VCaP (cell line): ENCODE measurements around the gene HBQ1.
"Not testable (repeated sequence)": the region's sequence is repeated elsewhere in the genome, so short reads cannot be mapped to it uniquely, and the experiment has no call there.

Source experiments
- H3K27ac ChIP-seq: fragments of 450-650 bp; 2 replicates; pipeline ENCODE4 v1.5.1; 2017
- TF ChIP-seq, protein P1 (sequence below): fragments of 450-650 bp; conservative IDR thresholded peaks from 2 replicates; pipeline ENCODE4 v1.5.1; 2017; ENCODE audit warnings: mild to moderate bottlenecking, moderate library complexity

HBQ1 gene

DNA sequence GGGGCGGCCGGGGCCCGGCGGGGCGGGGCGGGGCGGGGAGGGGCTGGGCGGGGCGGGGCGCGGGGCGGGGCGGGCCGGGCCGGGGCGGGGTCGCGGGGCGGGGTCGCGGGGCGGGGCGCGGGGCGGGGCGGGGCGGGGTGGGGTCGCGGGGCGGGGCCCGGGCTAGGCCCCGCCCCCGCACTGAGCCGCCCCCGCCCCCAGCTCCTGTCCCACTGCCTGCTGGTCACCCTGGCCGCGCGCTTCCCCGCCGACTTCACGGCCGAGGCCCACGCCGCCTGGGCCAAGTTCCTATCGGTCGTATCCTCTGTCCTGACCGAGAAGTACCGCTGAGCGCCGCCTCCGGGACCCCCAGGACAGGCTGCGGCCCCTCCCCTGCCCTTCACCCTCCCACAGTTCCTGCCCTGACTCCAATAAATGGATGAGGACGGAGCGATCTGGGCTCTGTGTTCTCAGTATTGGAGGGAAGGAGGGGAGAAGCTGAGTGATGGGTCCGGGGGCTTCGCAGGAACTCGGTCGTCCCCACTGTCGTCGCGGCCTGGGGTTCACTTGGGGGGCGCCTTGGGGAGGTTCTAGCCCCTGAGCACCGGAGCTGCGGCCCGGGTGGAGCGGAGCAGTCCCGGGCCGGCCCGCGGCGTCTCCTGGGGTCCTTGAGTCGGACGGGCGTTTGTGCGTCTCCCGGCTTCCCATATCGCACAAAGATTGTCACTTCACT is 15.3 kb upstream of the HBQ1 start:
- TF ChIP-seq, protein P1, sequence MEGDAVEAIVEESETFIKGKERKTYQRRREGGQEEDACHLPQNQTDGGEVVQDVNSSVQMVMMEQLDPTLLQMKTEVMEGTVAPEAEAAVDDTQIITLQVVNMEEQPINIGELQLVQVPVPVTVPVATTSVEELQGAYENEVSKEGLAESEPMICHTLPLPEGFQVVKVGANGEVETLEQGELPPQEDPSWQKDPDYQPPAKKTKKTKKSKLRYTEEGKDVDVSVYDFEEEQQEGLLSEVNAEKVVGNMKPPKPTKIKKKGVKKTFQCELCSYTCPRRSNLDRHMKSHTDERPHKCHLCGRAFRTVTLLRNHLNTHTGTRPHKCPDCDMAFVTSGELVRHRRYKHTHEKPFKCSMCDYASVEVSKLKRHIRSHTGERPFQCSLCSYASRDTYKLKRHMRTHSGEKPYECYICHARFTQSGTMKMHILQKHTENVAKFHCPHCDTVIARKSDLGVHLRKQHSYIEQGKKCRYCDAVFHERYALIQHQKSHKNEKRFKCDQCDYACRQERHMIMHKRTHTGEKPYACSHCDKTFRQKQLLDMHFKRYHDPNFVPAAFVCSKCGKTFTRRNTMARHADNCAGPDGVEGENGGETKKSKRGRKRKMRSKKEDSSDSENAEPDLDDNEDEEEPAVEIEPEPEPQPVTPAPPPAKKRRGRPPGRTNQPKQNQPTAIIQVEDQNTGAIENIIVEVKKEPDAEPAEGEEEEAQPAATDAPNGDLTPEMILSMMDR = no peak
- H3K27ac ChIP-seq = peak overlapping the region; percentile 54; the same call in 1 of the 2 replicates

DNA sequence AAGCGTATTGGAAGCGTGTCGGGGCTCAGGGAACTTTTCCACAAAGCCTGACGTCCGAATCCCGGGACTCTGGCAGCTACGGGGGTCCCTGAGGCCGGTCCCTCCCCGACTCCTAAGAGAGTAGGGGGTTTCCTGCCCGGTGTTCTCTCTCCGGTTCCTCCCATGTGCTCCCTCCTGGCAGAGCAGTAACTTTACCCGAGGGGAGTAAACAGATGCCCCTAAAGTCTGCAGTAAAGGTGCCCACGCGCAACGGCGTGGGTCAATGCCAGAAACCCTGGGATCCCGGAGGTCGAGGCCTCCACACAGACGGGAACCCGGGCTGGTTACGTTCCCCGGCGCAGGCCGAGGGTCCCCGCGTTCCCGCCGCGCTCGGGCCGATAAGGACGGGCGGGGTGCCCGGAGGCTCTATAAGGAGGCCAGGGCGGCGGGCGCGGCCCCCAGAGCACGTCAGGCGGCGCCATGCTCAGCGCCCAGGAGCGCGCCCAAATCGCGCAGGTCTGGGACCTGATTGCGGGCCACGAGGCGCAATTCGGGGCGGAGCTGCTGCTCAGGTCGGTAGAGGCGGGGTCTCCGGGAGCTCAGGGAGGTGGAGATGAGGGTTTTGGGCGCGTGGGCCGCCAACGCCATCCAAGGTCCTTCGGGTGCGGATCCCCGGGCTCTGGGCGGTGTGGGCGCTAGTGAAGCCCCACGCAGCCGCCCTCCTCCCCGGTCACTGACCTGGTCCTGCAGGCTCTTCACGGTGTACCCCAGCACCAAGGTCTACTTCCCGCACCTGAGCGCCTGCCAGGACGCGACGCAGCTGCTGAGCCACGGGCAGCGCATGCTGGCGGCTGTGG is 14.5 kb upstream of the HBQ1 start, which contains the start of gene HBM:
Gene HBM (plus strand): TSS at position 440 of the 836 bp plus-strand sequence. CDS start 20 bp downstream, at position 460.
- peak within 1 kb of the TSS; percentile 54; the same call in 1 of the 2 replicates for H3K27ac ChIP-seq
- TF ChIP-seq, protein P1 = no peak

DNA sequence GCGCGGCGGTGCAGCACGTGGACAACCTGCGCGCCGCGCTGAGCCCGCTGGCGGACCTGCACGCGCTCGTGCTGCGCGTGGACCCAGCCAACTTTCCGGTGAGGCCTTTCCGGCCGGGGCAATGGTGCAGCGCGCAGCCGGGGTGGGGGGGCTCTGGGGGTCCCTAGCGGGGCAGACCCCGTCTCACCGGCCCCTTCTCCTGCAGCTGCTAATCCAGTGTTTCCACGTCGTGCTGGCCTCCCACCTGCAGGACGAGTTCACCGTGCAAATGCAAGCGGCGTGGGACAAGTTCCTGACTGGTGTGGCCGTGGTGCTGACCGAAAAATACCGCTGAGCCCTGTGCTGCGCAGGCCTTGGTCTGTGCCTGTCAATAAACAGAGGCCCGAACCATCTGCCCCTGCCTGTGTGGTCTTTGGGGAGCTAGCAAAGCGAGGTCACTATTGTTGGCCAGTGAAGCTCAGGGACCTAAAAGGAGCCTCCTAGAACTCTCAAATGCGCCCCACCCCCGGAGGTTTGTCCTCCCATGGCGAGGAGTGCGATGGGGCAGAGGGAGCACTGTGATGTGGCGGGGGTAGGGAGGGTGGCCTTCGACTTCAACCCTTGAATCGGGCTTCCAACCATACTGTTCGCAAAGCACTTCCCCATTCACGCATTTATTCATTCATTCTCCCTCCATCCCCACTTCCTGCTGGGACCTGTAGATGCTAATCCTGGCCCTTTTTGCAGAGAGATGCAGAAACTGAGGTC is 13.7 kb upstream of the HBQ1 start:
- TF ChIP-seq, protein P1 = no peak
- H3K27ac ChIP-seq = peak overlapping the region; percentile 54; the same call in 1 of the 2 replicates

DNA sequence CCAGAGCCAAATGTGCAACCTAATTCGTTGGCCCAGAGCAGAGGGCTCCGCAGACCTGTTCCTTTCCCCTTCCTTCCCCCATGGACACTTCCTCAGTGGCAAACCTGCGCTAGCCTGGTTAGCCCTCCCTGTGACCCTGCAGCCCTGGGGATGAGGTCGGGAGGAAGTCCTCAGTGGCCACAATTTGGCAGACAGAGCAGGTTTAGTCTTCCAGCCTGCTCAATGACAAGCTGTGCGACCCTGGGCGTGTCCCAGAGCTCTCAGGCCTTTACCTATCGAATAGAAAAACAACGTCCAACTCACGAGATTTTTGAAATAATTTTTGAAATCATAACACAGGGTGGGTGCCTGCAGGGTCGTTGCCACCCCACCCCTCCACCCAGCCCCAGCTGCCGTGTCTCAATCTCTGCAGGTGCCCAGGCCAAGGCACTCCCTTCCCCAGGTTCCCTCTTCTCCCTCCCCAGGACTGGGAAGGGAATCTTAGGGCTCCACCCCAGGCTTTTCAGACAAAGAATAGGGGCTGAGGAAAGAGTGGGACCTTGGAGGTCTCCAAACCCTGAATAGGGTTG is 13.1 kb upstream of the HBQ1 start:
- H3K27ac ChIP-seq = no peak overlapping the region
- TF ChIP-seq, protein P1 = no peak

DNA sequence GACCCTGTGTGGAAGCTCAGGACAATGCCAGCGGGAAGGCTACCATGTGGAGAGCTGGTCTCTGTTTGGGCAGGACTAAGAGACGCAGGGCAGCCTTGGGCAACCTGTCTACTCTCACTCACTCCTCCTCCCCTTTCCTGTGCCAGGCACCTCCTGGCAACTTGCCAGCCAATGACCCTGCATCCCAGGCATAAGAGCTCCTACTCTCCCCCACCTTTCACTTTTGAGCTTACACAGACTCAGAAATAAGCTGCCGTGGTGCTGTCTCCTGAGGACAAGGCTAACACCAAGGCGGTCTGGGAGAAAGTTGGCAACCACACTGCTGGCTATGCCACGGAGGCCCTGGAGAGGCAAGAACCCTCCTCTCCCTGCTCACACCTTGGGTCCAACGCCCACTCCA is 11.8 kb upstream of the HBQ1 start:
- TF ChIP-seq, protein P1 = no peak
- no peak overlapping the region; the same call in 1 of the 2 replicates for H3K27ac ChIP-seq

DNA sequence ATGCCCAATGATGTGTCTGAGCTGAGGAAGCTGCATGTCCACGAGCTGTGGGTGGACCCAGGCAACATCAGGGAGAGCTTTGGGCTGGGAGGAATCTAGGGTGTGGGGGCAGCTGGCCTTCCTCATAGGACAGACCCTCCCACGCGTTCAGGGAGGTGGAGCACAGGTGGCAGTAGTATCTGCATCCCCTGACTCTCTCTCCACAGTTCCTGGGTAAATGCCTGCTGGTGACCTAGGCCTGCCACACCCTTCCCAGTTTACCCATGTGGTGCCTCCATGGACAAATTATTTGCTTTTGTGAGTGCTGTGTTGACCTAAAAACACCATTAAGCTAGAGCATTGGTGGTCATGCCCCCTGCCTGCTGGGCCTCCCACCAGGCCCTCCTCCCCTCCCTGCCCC is 11.2 kb upstream of the HBQ1 start:
- TF ChIP-seq, protein P1 = no peak
- no peak overlapping the region for H3K27ac ChIP-seq

DNA sequence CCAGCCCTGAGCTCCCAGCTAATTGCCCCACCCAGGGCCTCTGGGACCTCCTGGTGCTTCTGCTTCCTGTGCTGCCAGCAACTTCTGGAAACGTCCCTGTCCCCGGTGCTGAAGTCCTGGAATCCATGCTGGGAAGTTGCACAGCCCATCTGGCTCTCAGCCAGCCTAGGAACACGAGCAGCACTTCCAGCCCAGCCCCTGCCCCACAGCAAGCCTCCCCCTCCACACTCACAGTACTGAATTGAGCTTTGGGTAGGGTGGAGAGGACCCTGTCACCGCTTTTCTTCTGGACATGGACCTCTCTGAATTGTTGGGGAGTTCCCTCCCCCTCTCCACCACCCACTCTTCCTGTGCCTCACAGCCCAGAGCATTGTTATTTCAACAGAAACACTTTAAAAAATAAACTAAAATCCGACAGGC is 10.2 kb upstream of the HBQ1 start:
- H3K27ac ChIP-seq = not testable (repeated sequence)
